OCI-LY7 (cell line): ENCODE results near the gene SPTAN1.

ENCODE experiments used
- EZH2phosphoT487 ChIP-seq: fragments of 200-600 bp; sonication (generic); IDR thresholded peaks from 2 replicates; pipeline ENCODE4 v1.6.1; 2018; ENCODE audit warnings: low read depth, borderline replicate concordance, mild to moderate bottlenecking, mixed run types, antibody characterized with exemption, low read length, moderate library complexity, mixed read lengths
- TF ChIP-seq, protein P1 (sequence below): fragments of 200-600 bp; sonication (generic); conservative IDR thresholded peaks from 2 replicates; pipeline ENCODE4 v1.5.1; 2014; ENCODE audit warnings: mild to moderate bottlenecking, antibody characterized with exemption, low read length, moderate library complexity, mixed read lengths

DNA sequence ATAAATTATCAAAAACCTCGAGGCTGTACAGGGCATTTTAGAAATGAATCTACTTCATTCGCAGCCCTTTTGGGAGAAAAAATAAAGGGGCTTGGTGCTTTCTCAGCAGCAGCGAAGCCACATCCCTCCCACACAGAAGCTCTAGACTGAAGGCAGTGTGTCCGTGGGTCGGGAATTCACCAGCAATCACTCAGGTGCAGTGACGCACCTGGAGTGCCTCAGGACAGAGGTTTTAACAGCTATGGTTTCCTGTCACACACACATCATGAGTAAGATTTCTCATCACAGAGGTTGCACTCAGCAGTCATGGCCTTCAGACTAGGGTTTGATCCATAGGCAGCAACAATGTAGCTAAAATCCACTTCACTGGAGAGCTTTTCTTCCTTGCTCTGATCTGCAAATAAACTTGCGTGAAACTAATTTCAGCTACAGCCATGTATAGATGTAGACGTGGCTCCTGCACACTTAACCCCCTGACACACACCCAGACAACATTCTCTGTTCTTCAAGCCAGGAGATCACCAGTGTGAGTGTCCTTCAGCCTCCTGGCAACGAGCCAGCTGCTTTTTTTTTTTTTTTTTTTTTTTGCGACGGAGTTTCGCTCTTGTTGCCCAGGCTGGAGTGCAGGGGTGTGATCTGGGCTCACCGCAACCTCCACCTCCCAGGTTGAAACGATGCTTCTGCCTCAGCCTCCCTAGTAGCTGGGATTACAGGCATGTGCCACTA lies 69.5 kb downstream of the SPTAN1 start:
- TF ChIP-seq, protein P1, sequence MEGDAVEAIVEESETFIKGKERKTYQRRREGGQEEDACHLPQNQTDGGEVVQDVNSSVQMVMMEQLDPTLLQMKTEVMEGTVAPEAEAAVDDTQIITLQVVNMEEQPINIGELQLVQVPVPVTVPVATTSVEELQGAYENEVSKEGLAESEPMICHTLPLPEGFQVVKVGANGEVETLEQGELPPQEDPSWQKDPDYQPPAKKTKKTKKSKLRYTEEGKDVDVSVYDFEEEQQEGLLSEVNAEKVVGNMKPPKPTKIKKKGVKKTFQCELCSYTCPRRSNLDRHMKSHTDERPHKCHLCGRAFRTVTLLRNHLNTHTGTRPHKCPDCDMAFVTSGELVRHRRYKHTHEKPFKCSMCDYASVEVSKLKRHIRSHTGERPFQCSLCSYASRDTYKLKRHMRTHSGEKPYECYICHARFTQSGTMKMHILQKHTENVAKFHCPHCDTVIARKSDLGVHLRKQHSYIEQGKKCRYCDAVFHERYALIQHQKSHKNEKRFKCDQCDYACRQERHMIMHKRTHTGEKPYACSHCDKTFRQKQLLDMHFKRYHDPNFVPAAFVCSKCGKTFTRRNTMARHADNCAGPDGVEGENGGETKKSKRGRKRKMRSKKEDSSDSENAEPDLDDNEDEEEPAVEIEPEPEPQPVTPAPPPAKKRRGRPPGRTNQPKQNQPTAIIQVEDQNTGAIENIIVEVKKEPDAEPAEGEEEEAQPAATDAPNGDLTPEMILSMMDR, result no peak
- no peak for TF ChIP-seq EZH2phosphoT487
